Measurements from ENCODE around the gene OR56A4.

- TF ChIP-seq POLR2AphosphoS5 (IDR thresholded peaks at IDR 0.05; ENCODE audit: low read depth, low read length) (no peak), TAF1 (IDR thresholded peaks at IDR 0.05; ENCODE audit: borderline replicate concordance, low read depth, low read length) (no peak)
These were observed 19.9 kb downstream of the OR56A4 start, which contains the start of gene OR52L1 for GRCh38 chr11:5986885-5987284.

Measured in GM12892 (cell line).